GM12873 (cell line): ENCODE data around the gene MEGF9.

Source experiments
- CTCF ChIP-seq: IDR thresholded peaks from 2 replicates; pipeline ENCODE4 v1.5.1; 2012; ENCODE audit warnings: low read depth, mild to moderate bottlenecking, moderate library complexity, low read length, control low read depth; ENCODE audit not compliant: insufficient read depth; ENCODE audit errors: missing control alignments

MEGF9 gene

GRCh38 chr9:120568816-120569215 is 145.5 kb downstream of the MEGF9 start:
- no peak for TF ChIP-seq CTCF

GRCh38 chr9:120567874-120568273 is 146.4 kb downstream of the MEGF9 start:
- TF ChIP-seq CTCF = no peak

GRCh38 chr9:120567081-120567480 is 147.2 kb downstream of the MEGF9 start:
- TF ChIP-seq CTCF = no peak

GRCh38 chr9:120564589-120564988 is 149.7 kb downstream of the MEGF9 start:
- no peak for TF ChIP-seq CTCF

GRCh38 chr9:120562861-120563443 is 151.3 kb downstream of the MEGF9 start:
- TF ChIP-seq CTCF = no peak

- no peak for TF ChIP-seq CTCF
These were observed 152.6 kb downstream of the MEGF9 start for GRCh38 chr9:120561709-120562108.

GRCh38 chr9:120559546-120559945 is 154.7 kb downstream of the MEGF9 start:
- TF ChIP-seq CTCF = no peak
